GM21423 (cell line): ENCODE data around the gene N4BP2.

Experiments
- ATAC-seq: cut with Tn5 transposase; IDR thresholded peaks from one replicate; pipeline ENCODE4 v1.9.1; 2021; ENCODE audit warnings: mild to moderate bottlenecking, moderate library complexity; ENCODE audit not compliant: unreplicated experiment

Gene N4BP2

DNA sequence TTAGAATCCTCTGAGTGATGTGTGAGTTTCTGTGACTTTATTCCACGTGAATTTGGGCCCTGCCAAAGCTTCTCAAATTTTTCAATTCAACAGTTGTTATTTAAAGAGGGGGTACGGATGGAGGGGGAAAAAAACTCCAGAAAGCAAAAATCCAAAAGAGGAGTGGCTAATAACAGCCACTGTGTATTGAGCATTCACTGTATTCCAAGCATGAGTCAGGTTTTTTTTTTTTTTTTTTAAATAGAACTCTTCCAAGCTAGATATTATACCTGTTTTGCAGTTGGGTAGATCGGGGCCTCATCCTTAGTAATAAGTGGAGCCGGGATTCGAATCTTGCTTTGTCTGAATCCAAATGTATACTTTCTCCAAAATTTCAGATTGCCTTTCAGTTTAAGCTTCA, 133.8 kb downstream of the N4BP2 start:
- ATAC-seq: no peak

DNA sequence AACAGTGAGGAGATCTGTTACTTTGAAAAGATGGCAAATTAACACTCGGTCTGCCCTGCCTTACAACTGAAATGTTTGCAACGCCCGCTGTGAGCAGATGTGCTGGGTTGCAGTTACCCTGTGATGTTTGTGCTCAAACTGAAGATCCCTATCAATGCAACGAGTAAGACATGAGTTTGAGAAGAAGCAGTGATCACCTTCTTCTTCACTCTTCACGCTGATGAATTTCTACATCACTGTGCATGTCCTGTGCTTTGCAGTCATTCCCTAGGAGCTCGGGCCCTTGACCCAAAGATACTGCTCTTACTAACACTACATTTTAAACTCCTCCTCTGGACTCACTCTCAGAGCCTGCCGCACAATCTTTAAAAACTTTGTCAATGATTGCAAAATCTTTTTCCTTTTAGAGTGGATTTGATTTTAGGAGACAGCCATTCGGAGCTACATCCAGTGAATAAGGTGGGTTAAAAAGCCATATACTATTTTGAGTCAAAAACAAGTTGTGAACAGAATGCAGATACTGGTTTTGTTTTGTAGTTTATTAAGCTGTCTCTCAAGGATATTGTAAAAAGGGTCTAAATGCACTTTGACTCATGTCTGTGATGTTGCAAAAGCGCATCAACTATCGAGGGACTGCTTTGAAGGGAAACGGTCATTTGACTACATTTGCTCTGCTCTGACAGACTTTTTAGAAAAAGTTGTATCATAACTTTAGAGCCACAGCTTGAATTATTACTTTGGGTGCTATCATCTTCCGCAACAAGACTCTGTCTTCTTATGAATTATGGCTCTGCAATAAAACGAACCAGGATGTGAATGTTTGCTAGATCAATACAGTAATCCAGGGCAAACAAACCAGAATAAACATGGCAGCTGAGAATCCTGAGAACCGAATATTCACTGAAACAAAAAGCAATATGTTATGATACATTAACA, 134.5 kb downstream of the N4BP2 start:
- ATAC-seq: no peak

- ATAC-seq: peak; percentile 40
Measured at GRCh38 chr4:40192114-40193015, 135.7 kb downstream of the N4BP2 start.

GRCh38 chr4:40193016-40193571, 136.4 kb downstream of the N4BP2 start:
- peak; percentile 27 for ATAC-seq

DNA sequence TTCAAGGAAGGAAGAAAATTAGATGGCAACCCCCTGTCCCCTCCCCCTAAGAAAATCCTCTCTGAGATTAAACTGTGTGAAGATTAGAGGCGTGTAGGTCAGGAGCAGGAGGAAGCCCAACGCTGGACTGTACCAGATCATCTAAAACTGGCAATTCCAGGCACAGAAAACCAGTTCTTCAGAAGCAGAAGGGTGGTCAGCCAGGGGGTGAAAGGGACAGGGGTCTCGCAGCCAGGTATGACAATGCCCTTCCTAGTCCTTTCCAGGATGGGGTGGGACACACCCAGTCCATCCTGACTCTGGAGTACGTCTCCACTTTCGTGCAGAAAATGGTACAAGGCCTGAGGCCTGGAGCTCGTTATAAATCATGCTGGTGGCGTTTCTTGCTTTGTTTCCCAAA, 136.9 kb downstream of the N4BP2 start:
- peak; percentile 0 for ATAC-seq

GRCh38 chr4:40194602-40195161, 138.0 kb downstream of the N4BP2 start:
- ATAC-seq: no peak

- ATAC-seq: no peak
Measured at GRCh38 chr4:40195182-40196177, 138.8 kb downstream of the N4BP2 start.

GRCh38 chr4:40196272-40196671, 139.6 kb downstream of the N4BP2 start:
- ATAC-seq: no peak

DNA sequence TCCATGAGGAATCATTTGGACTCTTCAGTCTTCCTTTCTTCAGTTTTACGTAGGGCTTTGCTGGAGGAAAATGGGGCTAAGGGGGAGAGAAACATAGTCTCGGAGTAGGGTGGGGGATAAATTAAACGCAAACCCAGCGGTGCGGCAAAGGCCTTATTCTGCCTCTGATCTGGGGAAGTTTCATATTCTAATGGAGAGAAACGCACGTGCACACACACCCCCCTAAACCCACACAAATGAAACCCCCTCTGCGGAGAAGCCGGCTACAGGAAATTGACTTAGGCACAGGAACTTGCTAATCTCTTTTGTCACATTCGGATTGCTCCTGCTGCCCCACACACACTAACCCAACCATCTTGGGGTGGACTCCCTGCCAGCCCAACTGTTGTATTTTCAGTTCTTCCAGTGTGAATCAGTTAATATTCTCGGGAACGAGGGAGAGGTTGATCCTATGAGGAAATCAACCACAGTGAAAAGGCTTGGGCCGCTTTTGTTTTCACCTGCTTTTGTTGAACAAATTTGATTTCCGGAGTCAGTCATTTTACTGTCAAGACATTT, 140.2 kb downstream of the N4BP2 start, which contains the start of gene RHOH:
Gene RHOH (plus strand): TSS at position 308 of the 558 bp plus-strand sequence. CDS start 46,356 bp downstream, outside the sequence.
- peak; percentile 18 for ATAC-seq

DNA sequence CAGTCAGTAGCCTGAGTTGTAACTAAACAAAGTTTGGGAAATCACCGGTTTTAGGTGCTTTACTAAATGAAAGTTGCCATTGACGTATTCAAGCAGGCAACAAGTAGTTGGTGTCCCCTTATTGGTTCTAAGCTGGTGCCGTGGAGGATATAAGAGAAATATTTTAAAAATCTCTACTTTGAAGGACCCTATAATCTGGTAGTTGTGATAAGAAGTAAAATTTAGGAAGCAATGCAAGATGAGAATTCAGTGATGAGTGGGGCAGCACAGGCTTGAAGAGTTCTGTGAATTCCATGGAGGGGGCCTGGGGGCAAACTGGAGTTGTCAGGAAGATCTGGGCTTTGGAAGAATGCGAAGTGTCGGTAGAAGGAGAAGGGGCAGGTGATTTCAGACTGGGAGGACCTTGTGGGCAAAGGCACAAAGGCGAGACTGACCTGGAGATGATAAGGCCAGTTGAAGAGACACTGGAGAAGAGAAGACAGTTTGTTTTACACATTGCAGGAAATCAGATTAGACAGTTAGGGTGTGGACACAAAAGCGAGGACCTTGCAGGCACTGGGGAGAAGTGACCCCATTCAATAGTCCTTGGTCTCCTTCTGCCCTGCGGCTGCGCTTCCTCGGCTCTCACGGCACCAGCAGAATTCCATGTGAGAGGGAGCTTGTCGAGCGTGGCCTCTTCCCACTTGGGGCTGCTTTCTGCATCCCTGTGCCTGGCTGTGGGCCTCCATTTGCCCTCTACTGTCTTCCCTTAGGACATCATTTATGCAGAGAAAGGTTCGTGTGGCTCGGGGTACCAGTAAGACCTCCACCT, 141.4 kb downstream of the N4BP2 start:
- no peak for ATAC-seq

DNA sequence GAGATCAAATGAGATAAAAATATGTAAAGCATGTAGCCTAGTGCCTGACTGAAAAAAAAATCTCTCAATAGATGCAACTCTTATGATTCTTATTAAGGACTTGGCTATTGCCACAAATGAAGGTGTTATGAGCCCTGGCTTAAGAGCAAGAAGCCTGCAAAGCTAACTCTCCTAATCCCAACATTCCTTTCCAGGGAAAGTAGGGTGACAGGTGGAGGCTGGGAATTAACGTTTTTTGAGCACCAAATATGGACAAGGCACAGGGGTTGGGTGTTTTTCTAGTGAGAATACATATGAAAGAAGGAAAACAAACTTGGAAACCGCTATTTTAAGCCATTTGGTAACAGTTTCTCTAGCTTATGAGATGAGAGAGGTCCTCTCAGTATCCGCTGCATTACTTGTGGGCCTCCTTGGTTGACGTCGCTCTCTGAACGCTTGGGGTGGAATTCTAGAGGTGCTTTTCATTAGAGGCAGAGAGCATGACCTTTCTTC, 142.6 kb downstream of the N4BP2 start:
- no peak for ATAC-seq

DNA sequence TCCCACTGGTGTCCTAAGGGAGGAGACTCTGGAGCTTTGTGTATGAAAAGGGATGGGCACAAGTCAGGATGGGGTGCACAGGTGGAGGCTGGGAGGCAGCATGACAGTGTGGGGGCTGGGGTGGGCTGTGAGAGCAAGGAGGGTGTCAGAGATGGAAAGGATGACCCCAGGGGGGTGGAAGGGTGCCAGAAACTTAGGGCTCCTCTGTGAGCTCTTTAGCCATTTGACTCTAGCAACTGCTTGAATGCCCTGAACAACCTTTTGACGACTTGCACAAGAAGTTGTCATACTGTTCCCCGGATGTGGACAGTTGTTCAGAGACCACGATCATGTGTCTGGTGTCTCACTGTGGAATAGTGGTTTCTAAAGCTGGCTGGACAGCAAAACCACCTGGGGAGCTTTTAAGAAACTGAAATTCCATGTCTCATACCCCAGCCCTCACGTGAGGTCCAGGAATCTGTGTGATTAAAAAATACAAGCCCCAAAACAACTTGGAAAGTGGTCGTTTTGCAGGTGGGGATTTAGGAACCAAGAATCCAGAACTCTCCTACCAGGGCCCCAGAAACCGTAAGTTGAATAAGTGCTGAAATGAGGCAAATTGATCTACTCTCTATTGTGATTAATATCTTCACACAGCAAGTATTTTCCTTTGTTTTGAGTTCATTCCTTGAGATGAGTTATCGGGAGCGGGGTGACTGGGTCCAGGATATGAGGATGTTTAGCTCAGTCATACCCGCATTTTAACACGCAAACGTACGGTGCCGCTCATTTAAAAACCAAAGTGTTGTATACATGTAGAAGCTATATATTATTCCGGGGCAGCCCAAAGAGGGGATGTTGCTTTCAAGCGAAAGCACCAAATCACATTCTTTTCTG, 143.6 kb downstream of the N4BP2 start:
- ATAC-seq: peak; percentile 43

DNA sequence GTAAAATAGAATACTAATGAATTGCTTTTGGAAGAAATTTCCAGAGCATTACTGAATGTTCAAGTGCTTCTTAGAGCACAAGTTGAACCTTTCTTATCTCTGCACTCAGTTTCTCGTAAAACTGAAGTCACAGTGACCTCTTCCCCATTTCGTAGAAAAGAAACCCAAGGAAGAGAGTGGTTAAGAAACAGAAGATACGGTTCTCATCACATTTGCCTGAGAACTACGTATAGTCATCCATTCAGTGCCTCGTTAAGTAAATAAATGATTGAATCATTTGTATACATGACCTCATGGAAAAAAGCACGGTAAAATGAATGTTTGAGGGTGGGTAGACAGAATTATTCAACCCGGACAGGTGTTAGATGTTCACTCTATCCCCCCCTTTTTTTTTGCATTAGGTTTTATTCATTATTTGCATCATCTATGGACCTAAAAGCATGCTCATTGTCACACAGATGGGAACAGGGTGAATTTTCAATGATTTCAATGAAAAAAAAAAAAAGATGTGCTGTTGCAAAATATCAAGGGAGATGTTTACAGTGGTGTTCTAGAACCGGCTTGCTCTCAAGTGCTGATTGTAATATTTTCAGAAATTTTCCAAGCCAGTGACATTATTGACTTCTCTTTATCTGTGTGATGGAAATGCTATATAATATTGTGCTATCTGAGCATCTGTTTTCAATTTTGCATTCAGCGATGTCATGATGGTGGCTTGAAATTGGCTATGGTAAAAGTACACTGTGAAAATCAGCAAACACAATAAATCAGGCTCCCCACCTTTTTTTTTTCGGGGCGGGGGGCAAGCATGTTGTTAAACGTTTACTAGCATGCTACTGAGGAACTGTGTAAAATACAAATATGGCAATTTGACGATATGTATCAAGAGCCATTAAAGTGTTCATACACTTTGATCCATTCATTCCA, 144.5 kb downstream of the N4BP2 start:
- peak; percentile 23 for ATAC-seq

DNA sequence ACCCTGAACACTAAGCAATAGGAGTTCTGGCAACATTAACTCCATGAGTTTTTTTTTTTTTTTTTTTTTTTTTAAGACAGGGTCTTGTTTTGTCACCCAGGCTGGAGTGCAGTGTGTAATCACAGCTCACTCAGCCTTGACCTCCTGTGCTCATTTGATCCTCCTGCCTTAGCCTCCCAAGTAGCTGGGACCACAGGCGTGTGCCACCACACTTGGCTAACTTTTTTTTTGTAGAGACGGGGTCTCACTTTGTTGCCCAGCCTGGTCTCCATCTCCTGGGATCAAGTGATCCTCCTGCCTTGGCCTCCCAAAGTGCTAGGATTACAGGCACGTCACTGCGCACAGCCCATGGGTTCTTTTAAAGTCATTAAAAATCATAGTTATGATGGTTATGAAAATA, 145.2 kb downstream of the N4BP2 start:
- no peak for ATAC-seq

GRCh38 chr4:40202474-40202873, 145.8 kb downstream of the N4BP2 start:
- no peak for ATAC-seq

DNA sequence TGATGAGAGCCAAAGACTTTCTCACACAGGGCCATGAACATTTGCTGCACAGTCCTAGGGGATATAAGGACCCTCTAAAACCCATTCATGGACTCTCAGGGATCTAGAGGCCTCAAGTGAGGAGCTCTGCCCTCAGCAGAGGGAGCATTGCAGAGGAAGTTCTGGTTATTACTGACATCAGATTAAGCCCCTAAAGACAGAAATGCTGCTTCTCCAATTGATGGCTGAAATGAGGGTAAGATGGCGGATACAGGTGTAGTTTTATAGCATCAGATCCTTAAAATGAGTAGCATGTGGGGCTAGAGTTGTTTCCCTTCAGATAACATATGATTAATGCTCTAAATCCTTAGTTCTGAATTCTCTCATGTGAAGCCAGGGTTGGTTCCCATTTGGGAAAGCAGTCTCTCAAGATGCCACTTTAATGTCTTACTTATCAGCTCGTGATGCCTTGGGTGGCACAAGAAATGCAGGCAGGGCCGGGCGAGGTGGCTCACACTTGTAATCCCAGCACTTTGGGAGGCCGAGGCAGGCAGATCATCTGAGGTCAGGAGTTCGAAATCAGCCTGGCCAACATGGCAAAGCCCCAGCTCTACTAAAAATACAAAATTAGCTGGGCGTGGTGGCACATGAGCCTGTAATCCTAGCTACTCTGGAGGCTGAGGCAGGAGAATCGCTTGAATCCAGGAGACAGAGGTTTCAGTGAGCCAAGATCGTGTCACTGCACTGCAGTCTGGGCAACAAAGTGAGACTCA, 148.0 kb downstream of the N4BP2 start:
- ATAC-seq: no peak
